Measurements from ENCODE around the gene SDC1. TPM values are rescaled to one million over a fixed set of nuclear protein-coding genes. Genes with fewer than 3 reads are reported as not detected.
A peak's percentile ranks its signal among the peaks of the same experiment; 100 is the strongest.
"Not testable (repeated sequence)": the region's sequence is repeated elsewhere in the genome, so short reads cannot be mapped to it uniquely, and the experiment has no call there.

Gene SDC1
- total RNA-seq, 1 donor from 2014 or later, result 11.1 TPM

- Mint-ChIP-seq H3K36me3 (ENCODE audit: unreplicated experiment) (peaks cover 16% of the 10 kb centered on the region), H3K4me1 (ENCODE audit: unreplicated experiment) (no peaks in the 10 kb centered on the region), H3K27ac (ENCODE audit: unreplicated experiment) (no peak overlapping the region), H3K9me3 (ENCODE audit: unreplicated experiment) (peaks cover 9% of the 10 kb centered on the region), H3K4me3 (ENCODE audit: unreplicated experiment) (no peak overlapping the region), H3K27me3 (ENCODE audit: unreplicated experiment) (peaks cover 2% of the 10 kb centered on the region)
- DNase-seq (ENCODE audit: extremely low spot score, unreplicated experiment), result no peak
- TF ChIP-seq, protein P1, sequence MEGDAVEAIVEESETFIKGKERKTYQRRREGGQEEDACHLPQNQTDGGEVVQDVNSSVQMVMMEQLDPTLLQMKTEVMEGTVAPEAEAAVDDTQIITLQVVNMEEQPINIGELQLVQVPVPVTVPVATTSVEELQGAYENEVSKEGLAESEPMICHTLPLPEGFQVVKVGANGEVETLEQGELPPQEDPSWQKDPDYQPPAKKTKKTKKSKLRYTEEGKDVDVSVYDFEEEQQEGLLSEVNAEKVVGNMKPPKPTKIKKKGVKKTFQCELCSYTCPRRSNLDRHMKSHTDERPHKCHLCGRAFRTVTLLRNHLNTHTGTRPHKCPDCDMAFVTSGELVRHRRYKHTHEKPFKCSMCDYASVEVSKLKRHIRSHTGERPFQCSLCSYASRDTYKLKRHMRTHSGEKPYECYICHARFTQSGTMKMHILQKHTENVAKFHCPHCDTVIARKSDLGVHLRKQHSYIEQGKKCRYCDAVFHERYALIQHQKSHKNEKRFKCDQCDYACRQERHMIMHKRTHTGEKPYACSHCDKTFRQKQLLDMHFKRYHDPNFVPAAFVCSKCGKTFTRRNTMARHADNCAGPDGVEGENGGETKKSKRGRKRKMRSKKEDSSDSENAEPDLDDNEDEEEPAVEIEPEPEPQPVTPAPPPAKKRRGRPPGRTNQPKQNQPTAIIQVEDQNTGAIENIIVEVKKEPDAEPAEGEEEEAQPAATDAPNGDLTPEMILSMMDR (IDR thresholded peaks at IDR 0.05), result no peak
Observed at GRCh38 chr2:20242727-20243377, 17.9 kb upstream of the SDC1 start.

DNA sequence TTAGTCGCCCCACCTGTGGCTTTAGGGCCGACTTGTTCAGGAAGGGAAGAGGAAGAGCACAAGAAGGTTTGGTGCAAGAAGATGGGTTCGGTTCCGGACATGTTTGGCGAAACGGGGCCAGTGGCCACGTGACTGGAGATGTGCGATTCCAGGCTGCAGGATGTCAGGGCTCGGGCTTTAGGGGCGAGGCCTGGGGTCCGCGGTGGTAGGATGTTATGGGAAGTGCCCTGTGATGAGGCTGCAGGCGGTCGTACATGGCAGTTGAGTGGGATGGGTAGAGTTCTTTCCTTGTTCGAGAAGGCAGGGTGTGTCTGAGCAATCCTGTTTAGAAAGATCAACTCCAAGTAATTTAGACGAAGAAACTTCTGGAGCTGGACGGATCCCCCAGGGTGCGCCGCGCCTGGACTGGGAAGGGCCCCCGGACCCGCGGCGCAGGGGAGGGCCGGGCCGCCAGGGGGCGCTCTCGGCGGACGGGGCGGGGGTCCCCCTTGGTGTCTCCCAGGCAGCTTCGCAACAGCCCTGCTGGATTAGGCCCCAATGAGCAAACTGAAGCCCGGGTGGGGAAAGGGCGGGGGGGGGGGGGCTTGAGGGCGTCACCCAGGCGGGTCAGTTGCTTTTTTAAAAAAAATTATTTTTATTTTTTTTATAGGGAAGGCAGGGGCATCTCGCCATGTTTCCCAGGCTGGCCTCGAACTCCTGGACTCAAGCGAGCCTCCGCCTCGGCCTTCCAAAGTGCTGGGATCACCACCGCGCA is 17.2 kb upstream of the SDC1 start:
- TF ChIP-seq, protein P1 (IDR thresholded peaks at IDR 0.05), result peak; percentile 37
- Mint-ChIP-seq H3K4me1 (ENCODE audit: unreplicated experiment) (no peaks in the 10 kb centered on the region), H3K36me3 (ENCODE audit: unreplicated experiment) (peaks cover 10% of the 10 kb centered on the region), H3K27me3 (ENCODE audit: unreplicated experiment) (peaks cover 2% of the 10 kb centered on the region), H3K27ac (ENCODE audit: unreplicated experiment) (no peak overlapping the region), H3K4me3 (ENCODE audit: unreplicated experiment) (no peak overlapping the region), H3K9me3 (ENCODE audit: unreplicated experiment) (peaks cover 9% of the 10 kb centered on the region)
- DNase-seq (ENCODE audit: extremely low spot score, unreplicated experiment), result no peak

GRCh38 chr2:20240291-20240690 is 15.4 kb upstream of the SDC1 start:
- H3K27ac Mint-ChIP-seq (ENCODE audit: unreplicated experiment); H3K4me1 Mint-ChIP-seq (ENCODE audit: unreplicated experiment); H3K36me3 Mint-ChIP-seq (ENCODE audit: unreplicated experiment); DNase-seq (ENCODE audit: extremely low spot score, unreplicated experiment); H3K27me3 Mint-ChIP-seq (ENCODE audit: unreplicated experiment); H3K4me3 Mint-ChIP-seq (ENCODE audit: unreplicated experiment); H3K9me3 Mint-ChIP-seq (ENCODE audit: unreplicated experiment): not testable (repeated sequence)

GRCh38 chr2:20236496-20236895 is 11.6 kb upstream of the SDC1 start:
- H3K27ac Mint-ChIP-seq (ENCODE audit: unreplicated experiment), result no peak overlapping the region

GRCh38 chr2:20235655-20236305 is 10.8 kb upstream of the SDC1 start:
- Mint-ChIP-seq H3K27ac (ENCODE audit: unreplicated experiment) (no peak overlapping the region), H3K27me3 (ENCODE audit: unreplicated experiment) (peaks cover 2% of the 10 kb centered on the region), H3K36me3 (ENCODE audit: unreplicated experiment) (no peaks in the 10 kb centered on the region), H3K4me1 (ENCODE audit: unreplicated experiment) (peaks cover 3% of the 10 kb centered on the region), H3K4me3 (ENCODE audit: unreplicated experiment) (no peak overlapping the region), H3K9me3 (ENCODE audit: unreplicated experiment) (peaks cover 9% of the 10 kb centered on the region)
- peak; percentile 77 for DNase-seq (ENCODE audit: extremely low spot score, unreplicated experiment)
- TF ChIP-seq, protein P1 (IDR thresholded peaks at IDR 0.05), result no peak

More at GRCh38 chr2:20236496-20236895, 11.6 kb upstream of the SDC1 start:
- no peak for DNase-seq (ENCODE audit: extremely low spot score, unreplicated experiment)
- Mint-ChIP-seq H3K4me3 (ENCODE audit: unreplicated experiment) (no peak overlapping the region), H3K27me3 (ENCODE audit: unreplicated experiment) (peaks cover 2% of the 10 kb centered on the region), H3K36me3 (ENCODE audit: unreplicated experiment) (no peaks in the 10 kb centered on the region), H3K4me1 (ENCODE audit: unreplicated experiment) (peaks cover 2% of the 10 kb centered on the region), H3K9me3 (ENCODE audit: unreplicated experiment) (peaks cover 9% of the 10 kb centered on the region)
- TF ChIP-seq, protein P1 (IDR thresholded peaks at IDR 0.05), result no peak

- not testable (repeated sequence) for H3K27me3 Mint-ChIP-seq (ENCODE audit: unreplicated experiment); H3K27ac Mint-ChIP-seq (ENCODE audit: unreplicated experiment); H3K4me3 Mint-ChIP-seq (ENCODE audit: unreplicated experiment); H3K4me1 Mint-ChIP-seq (ENCODE audit: unreplicated experiment); H3K36me3 Mint-ChIP-seq (ENCODE audit: unreplicated experiment); H3K9me3 Mint-ChIP-seq (ENCODE audit: unreplicated experiment)
- DNase-seq (ENCODE audit: extremely low spot score, unreplicated experiment), result peak; percentile 30
Observed at GRCh38 chr2:20234597-20234996, 9.7 kb upstream of the SDC1 start.
